Thoracic aorta (tissue), 2 donors: ENCODE results near the gene RNF148. TPM values are rescaled to one million over a fixed set of nuclear protein-coding genes. Genes with fewer than 3 reads are reported as not detected.

Source experiments
- ATAC-seq: fragments of 150-250 bp; one replicate; pipeline ENCODE4 v1.8.0; 2017; ENCODE audit warnings: low read depth; ENCODE audit not compliant: insufficient number of reproducible peaks, low FRiP score
- DNase-seq: peaks from one replicate; pipeline ENCODE4 v3.0.0-alpha.2; 2020; ENCODE audit warnings: low spot score
- H3K27ac ChIP-seq, 2 donors: fragments of 200-600 bp; sonication (generic); 1 replicate in 1 of 2; 2 replicates in 1 of 2; pipeline ENCODE4 v1.5.1; 2016; ENCODE audit warnings: mild to moderate bottlenecking in 2 of 2, moderate library complexity in 2 of 2
- H3K27me3 ChIP-seq: fragments of 200-600 bp; sonication (generic); replicated peaks from 2 replicates; pipeline ENCODE4 v1.6.0; 2016; ENCODE audit warnings: mild to moderate bottlenecking; ENCODE audit not compliant: insufficient read depth
- H3K36me3 ChIP-seq: fragments of 200-600 bp; sonication (generic); one replicate; pipeline ENCODE4 v1.5.1; 2016
- H3K4me1 ChIP-seq, 2 donors: fragments of 200-600 bp; sonication (generic); 1 replicate in 1 of 2; 2 replicates in 1 of 2; pipeline versions ENCODE4 v1.5.1 to v1.6.0; 2016; ENCODE audit warnings: low read depth in 2 of 2, mild to moderate bottlenecking in 1 of 2; ENCODE audit not compliant: control insufficient read depth in 1 of 2
- H3K4me3 ChIP-seq: fragments of 200-600 bp; sonication (generic); 2 replicates; pipeline ENCODE4 v1.5.1; 2016; ENCODE audit warnings: mild to moderate bottlenecking
- H3K9me3 ChIP-seq: fragments of 200-600 bp; sonication (generic); 2 replicates; pipeline ENCODE4 v1.5.1; 2016
- CTCF ChIP-seq: fragments of 200-600 bp; sonication (generic); IDR thresholded peaks from one replicate; pipeline ENCODE4 v1.5.1; 2019; ENCODE audit warnings: antibody characterized with exemption
- total RNA-seq, 2 donors: library from RNA; depleted of rRNA; stranded (reverse); fragments of >200 nt; gene quantifications; one replicate each; pipeline versions ENCODE4 v1.1.0 to v1.2.3, GENCODE V29; 2016

RNF148 gene
- total RNA-seq, 2 donors from 2014 or later = 0.27 to 3.5 TPM

GRCh38 chr7:122709930-122710646 lies 7.4 kb upstream of the RNF148 start:
- TF ChIP-seq CTCF = no peak
- Histone ChIP-seq H3K9me3 (no peaks in the 10 kb centered on the region), H3K36me3 (no peaks in the 10 kb centered on the region), H3K27me3 (no peaks in the 10 kb centered on the region), H3K27ac (no peak overlapping the region), H3K4me3 (no peak overlapping the region), H3K4me1 (no peaks in the 10 kb centered on the region)
- no peak for ATAC-seq
- DNase-seq = no peak

- no peaks in the 10 kb centered on the region for H3K4me1 ChIP-seq
- DNase-seq = no peak
- no peak overlapping the region for H3K27ac ChIP-seq
- H3K36me3 ChIP-seq = peaks cover under 1% of the 10 kb centered on the region
- no peak overlapping the region for H3K4me3 ChIP-seq
- TF ChIP-seq CTCF = no peak
- H3K9me3 ChIP-seq = no peaks in the 10 kb centered on the region
- ATAC-seq = no peak
- no peaks in the 10 kb centered on the region for H3K27me3 ChIP-seq
These were observed 4.1 kb upstream of the RNF148 start for GRCh38 chr7:122706836-122707235.

- H3K4me3 ChIP-seq = no peak within 1 kb of the TSS
- H3K36me3 ChIP-seq = peaks cover 3% of the 10 kb centered on the region
- DNase-seq (no peak), ATAC-seq (no peak)
- no peaks in the 10 kb centered on the region for H3K27me3 ChIP-seq
- no peak within 1 kb of the TSS for H3K27ac ChIP-seq
- H3K4me1 ChIP-seq = no peaks in the 10 kb centered on the region
- no peak for TF ChIP-seq CTCF
- no peaks in the 10 kb centered on the region for H3K9me3 ChIP-seq
These were observed 3.7 kb downstream of the RNF148 start, which contains the start of gene RNF133 for GRCh38 chr7:122699017-122699416. Gene RNF133, minus strand, starts transcription at chr7:122699117. Its CDS starts 199 bp downstream, at chr7:122698918.

GRCh38 chr7:122695816-122696215 lies 6.9 kb downstream of the RNF148 start:
- Histone ChIP-seq H3K27me3 (no peaks in the 10 kb centered on the region), H3K27ac (no peak overlapping the region), H3K4me1 (no peaks in the 10 kb centered on the region), H3K36me3 (no peaks in the 10 kb centered on the region), H3K4me3 (no peak overlapping the region), H3K9me3 (no peaks in the 10 kb centered on the region)
- ATAC-seq = no peak
- DNase-seq = no peak
- TF ChIP-seq CTCF = no peak

- H3K36me3 ChIP-seq = no peaks in the 10 kb centered on the region
- no peak overlapping the region for H3K4me3 ChIP-seq
- H3K27me3 ChIP-seq = no peaks in the 10 kb centered on the region
- H3K27ac ChIP-seq = no peak overlapping the region
- no peak for DNase-seq
- TF ChIP-seq CTCF = no peak
- no peaks in the 10 kb centered on the region for H3K9me3 ChIP-seq
- no peak for ATAC-seq
- H3K4me1 ChIP-seq = no peaks in the 10 kb centered on the region
These were observed 8.0 kb downstream of the RNF148 start for GRCh38 chr7:122694697-122695096.
